Heart left ventricle (tissue), 16 donors: ENCODE data around the gene RPIA. TPM values are rescaled to one million over a fixed set of nuclear protein-coding genes. Genes with fewer than 3 reads are reported as not detected.
"Not testable (repeated sequence)": the region's sequence is repeated elsewhere in the genome, so short reads cannot be mapped to it uniquely, and the experiment has no call there.

Experiments
- ATAC-seq, 4 donors: fragments of 200-7000 bp; cut with Tn5 transposase; one replicate each; pipeline ENCODE4 v1.9.1; 2020 to 2022; ENCODE audit warnings: moderate library complexity in 4 of 4, mild to moderate bottlenecking in 3 of 4, moderate number of reproducible peaks in 1 of 4
- DNase-seq, 5 donors: peaks; one replicate each; pipeline ENCODE4 v3.0.0-alpha.2; 2020
- H3K27ac ChIP-seq, 12 donors: fragments of 200-600 bp; sonication (generic) in 4 of 12; one replicate each; pipeline versions ENCODE4 v1.5.0 to v1.8.0; 2016 to 2022; ENCODE audit warnings: mild to moderate bottlenecking in 2 of 12
- H3K27me3 ChIP-seq, 9 donors: fragments of 200-600 bp; sonication (generic) in 2 of 9; one replicate each; pipeline versions ENCODE4 v1.5.1 to v1.8.0; 2016 to 2022; ENCODE audit warnings: mild to moderate bottlenecking in 3 of 9
- H3K36me3 ChIP-seq, 9 donors: fragments of 200-600 bp; sonication (generic) in 2 of 9; one replicate each; pipeline versions ENCODE4 v1.5.0 to v1.8.0; 2018 to 2022; ENCODE audit warnings: mild to moderate bottlenecking in 2 of 9
- H3K4me1 ChIP-seq, 12 donors: fragments of 200-600 bp; sonication (generic) in 4 of 12; one replicate each; pipeline versions ENCODE4 v1.5.0 to v1.8.0; 2016 to 2022; ENCODE audit warnings: mild to moderate bottlenecking in 3 of 12
- H3K4me3 ChIP-seq, 12 donors: fragments of 200-600 bp; sonication (generic) in 4 of 12; one replicate each; pipeline versions ENCODE4 v1.5.0 to v1.8.0; 2017 to 2022; ENCODE audit warnings: mild to moderate bottlenecking in 9 of 12, moderate library complexity in 4 of 12
- H3K9me3 ChIP-seq, 12 donors: fragments of 200-600 bp; sonication (generic) in 4 of 12; one replicate each; pipeline versions ENCODE4 v1.5.0 to v1.8.0; 2016 to 2022; ENCODE audit warnings: mild to moderate bottlenecking in 1 of 12
- POLR2A ChIP-seq, 2 donors: fragments of 450-650 bp; IDR thresholded peaks; one replicate each; pipeline ENCODE4 v1.6.1; 2017; ENCODE audit warnings: antibody characterized with exemption in 2 of 2, mild to moderate bottlenecking in 2 of 2, moderate library complexity in 2 of 2
- WGBS, 4 donors: extraction: QIAGEN DNeasy Blood & Tissue Kit in 2 of 4; methylation state at CpG; one replicate each; pipeline versions ENCODE4 v1.1.5 to v1.1.7; 2013 to 2018; 5-methylcytosine and 5-hydroxymethylcytosine counted together
- intact Hi-C, 10 donors: fragments of 100-400 bp; cut with DNase I; formaldehyde crosslinking; loops; one replicate each; pipeline versions ENCODE4 v1.11.1 to v1.14.2; 2022
- polyA plus RNA-seq, 2 donors: library from polyadenylated mRNA; stranded (reverse); fragments of 200-250 nt; gene quantifications; one replicate each; pipeline ENCODE4 v1.2.3, GENCODE V29; 2013
- total RNA-seq, 9 donors: library from RNA; depleted of rRNA in 2 of 9; stranded (reverse); fragments of >200 nt in 2 of 9; fragmentation: NEBNext Ultra II Directional in 3 of 9; extraction: Animal tissue kit (Norgen Biotek cat#: 25700) in 3 of 9; gene quantifications; one replicate each; pipeline versions ENCODE4 v1.1.0 to v1.2.4, GENCODE V29; 2016 to 2023
- TF ChIP-seq, protein P1 (sequence below), 12 donors: fragments of 200-600 bp; sonication (generic) in 4 of 12; IDR thresholded peaks; one replicate each; pipeline versions ENCODE4 v1.5.0 to v1.8.0; 2018 to 2022; ENCODE audit warnings: antibody characterized with exemption in 12 of 12, mild to moderate bottlenecking in 5 of 12
- donor health status: ischemic (EF 13 %, LVEDD 7.1; RV severe dilation, severe dysfunction).
- donor health status: healthy with polysubstance abuse.
- donor health status: DM: no; HTN: yes; CAD: no.
- donor health status: DM: no; HTN: no; CAD: no.
- donor health status: ischemic (EF 25% LVEDD 6.9; RV normal size, moderate dysfunction).
- donor health status: ischemic (EF 25% LVEDD 5.7; RV mildly dilated, moderate dysfunction).
- donor health status: healthy.
- donor health status: DM: yes; HTN: yes; CAD: no.
- donor health status: ischemic (EF 35%, LVEDD 5.7; RV mildly dilated, moderate dysfunction).
- donor health status: nonischemic (EF 11% LVEDD 7.7; RV severe dilation, severe dysfunction).
- donor health status: DM: yes; HTN: yes; CAD: no.
- donor health status: PGD.
- donor health status: ischemic (EF 29% LVEDD 5.4; RV normal size, mild dysfunction).
- donor health status: nonischemic (EF 23%, LVEDD 6.1; RV moderate dilation, normal function).

Gene RPIA
- total and polyA plus RNA-seq, 11 donors = 4.1 to 15.4 (median 12.6) TPM

- Histone ChIP-seq H3K4me3 (no peak overlapping the region), H3K27me3 (no peaks in the 10 kb centered on the region), H3K36me3 (peaks cover 0 to 49% (median 27%) of the 10 kb centered on the region in 9 donors), H3K9me3 (peaks cover 0 to 21% (median 5%) of the 10 kb centered on the region in 12 donors), H3K4me1 (peaks cover 0 to 6% (median 0%) of the 10 kb centered on the region in 12 donors), H3K27ac (no peak overlapping the region)
- 66 to 78% (median 72%) methylated on average over 6 of the region's 6 CpGs for WGBS, 4 donors
- DNase-seq = no peak
- no peak for ATAC-seq
- TF ChIP-seq POLR2A (IDR thresholded peaks at IDR 0.05) = no peak
- TF ChIP-seq, protein P1, sequence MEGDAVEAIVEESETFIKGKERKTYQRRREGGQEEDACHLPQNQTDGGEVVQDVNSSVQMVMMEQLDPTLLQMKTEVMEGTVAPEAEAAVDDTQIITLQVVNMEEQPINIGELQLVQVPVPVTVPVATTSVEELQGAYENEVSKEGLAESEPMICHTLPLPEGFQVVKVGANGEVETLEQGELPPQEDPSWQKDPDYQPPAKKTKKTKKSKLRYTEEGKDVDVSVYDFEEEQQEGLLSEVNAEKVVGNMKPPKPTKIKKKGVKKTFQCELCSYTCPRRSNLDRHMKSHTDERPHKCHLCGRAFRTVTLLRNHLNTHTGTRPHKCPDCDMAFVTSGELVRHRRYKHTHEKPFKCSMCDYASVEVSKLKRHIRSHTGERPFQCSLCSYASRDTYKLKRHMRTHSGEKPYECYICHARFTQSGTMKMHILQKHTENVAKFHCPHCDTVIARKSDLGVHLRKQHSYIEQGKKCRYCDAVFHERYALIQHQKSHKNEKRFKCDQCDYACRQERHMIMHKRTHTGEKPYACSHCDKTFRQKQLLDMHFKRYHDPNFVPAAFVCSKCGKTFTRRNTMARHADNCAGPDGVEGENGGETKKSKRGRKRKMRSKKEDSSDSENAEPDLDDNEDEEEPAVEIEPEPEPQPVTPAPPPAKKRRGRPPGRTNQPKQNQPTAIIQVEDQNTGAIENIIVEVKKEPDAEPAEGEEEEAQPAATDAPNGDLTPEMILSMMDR (IDR thresholded peaks at IDR 0.05) = no peak
- intact Hi-C loops = no loop called here
These were observed 63.3 kb downstream of the RPIA start for GRCh38 chr2:88754585-88755320.

GRCh38 chr2:88755836-88756235, 64.4 kb downstream of the RPIA start:
- no peaks in the 10 kb centered on the region for H3K27me3 ChIP-seq
- H3K36me3 ChIP-seq = peaks cover 0 to 38% (median 19%) of the 10 kb centered on the region in 9 donors
- 92 to 96% (median 94%) methylated on average over 3 of the region's 3 CpGs for WGBS, 4 donors
- DNase-seq (no peak), ATAC-seq (no peak)
- H3K9me3 ChIP-seq = peaks cover 0 to 21% (median 5%) of the 10 kb centered on the region in 12 donors
- TF ChIP-seq, protein P1 (IDR thresholded peaks at IDR 0.05) = no peak
- no peak for TF ChIP-seq POLR2A (IDR thresholded peaks at IDR 0.05)
- intact Hi-C loops = no loop called here
- peaks cover 0 to 6% (median 0%) of the 10 kb centered on the region in 12 donors for H3K4me1 ChIP-seq
- no peak overlapping the region for H3K27ac ChIP-seq
- H3K4me3 ChIP-seq = no peak overlapping the region

DNA sequence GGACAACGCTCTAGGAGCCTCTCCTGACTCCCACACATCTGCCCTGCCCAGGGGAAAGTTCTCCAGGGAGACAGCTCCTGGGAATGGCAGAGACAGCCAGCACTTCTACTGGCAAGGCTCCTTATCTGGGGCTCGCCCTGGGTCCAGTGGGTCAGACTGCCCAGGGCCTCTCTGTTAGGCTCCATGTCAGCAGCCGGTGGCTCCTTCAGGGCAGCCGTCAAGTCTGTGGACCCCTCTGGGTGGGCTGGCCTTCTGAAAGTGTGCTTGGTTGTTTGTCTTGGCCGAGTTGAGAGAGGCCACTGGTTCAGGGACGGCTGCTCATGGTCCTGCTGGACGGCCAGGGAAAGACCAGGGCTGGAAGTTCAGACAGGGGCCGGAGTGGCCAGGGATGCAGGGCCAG, 65.6 kb downstream of the RPIA start:
- TF ChIP-seq POLR2A (IDR thresholded peaks at IDR 0.05) = no peak
- TF ChIP-seq, protein P1 (IDR thresholded peaks at IDR 0.05) = no peak
- peaks cover 0 to 21% (median 5%) of the 10 kb centered on the region in 12 donors for H3K9me3 ChIP-seq
- WGBS, 4 donors = 89 to 95% (median 93%) methylated on average over 6 to 8 of the region's 8 CpGs
- H3K4me1 ChIP-seq = peaks cover 0 to 6% (median 0%) of the 10 kb centered on the region in 12 donors
- H3K4me3 ChIP-seq = no peak overlapping the region
- no peak for ATAC-seq
- no peak overlapping the region for H3K27ac ChIP-seq
- no peak for DNase-seq
- peaks cover 0 to 27% (median 7%) of the 10 kb centered on the region in 9 donors for H3K36me3 ChIP-seq
- no peaks in the 10 kb centered on the region for H3K27me3 ChIP-seq
- intact Hi-C loops = no loop called here

- H3K4me3 ChIP-seq, DNase-seq, H3K27me3 ChIP-seq, H3K4me1 ChIP-seq, H3K27ac ChIP-seq, ATAC-seq, intact Hi-C loops: not testable (repeated sequence)
- peaks cover 0 to 15% (median 0%) of the 10 kb centered on the region in 9 donors for H3K36me3 ChIP-seq
- 79 to 95% (median 91%) methylated on average over 2 of the region's 2 CpGs for WGBS, 4 donors
- H3K9me3 ChIP-seq = peaks cover 0 to 21% (median 5%) of the 10 kb centered on the region in 12 donors
These were observed 67.2 kb downstream of the RPIA start for GRCh38 chr2:88758702-88759101.
